ENCODE data around the gene ZFP64. TPM values are rescaled to one million over a fixed set of nuclear protein-coding genes. Genes with fewer than 3 reads are reported as not detected.

ZFP64 gene
- total RNA-seq, 6 experiments from 2014 or later = 23.0 to 24.3 (median 23.8) TPM

DNA sequence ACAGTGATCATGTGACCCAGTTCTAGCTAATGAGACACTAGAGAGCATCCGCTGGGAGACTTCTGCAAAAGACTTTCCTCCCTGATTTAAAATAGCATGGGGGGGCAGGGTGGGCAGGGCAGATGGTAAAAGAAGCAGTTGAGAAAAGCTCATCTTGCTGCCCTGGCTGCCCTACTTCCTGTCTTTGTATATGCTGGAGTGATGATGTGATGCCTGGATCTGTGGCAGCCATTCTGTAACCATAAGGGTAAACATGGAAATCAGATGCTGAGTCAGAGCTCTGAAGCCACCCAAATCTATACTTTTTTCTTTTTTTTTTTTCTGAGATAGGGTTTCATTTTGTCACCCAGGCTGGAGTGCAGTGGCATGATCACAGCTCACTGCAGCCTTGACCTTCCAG lies 25.4 kb downstream of the ZFP64 start:
- no peaks in the 10 kb centered on the region for H3K27me3 Mint-ChIP-seq (ENCODE audit: insufficient read depth)
- TF ChIP-seq, protein P1, sequence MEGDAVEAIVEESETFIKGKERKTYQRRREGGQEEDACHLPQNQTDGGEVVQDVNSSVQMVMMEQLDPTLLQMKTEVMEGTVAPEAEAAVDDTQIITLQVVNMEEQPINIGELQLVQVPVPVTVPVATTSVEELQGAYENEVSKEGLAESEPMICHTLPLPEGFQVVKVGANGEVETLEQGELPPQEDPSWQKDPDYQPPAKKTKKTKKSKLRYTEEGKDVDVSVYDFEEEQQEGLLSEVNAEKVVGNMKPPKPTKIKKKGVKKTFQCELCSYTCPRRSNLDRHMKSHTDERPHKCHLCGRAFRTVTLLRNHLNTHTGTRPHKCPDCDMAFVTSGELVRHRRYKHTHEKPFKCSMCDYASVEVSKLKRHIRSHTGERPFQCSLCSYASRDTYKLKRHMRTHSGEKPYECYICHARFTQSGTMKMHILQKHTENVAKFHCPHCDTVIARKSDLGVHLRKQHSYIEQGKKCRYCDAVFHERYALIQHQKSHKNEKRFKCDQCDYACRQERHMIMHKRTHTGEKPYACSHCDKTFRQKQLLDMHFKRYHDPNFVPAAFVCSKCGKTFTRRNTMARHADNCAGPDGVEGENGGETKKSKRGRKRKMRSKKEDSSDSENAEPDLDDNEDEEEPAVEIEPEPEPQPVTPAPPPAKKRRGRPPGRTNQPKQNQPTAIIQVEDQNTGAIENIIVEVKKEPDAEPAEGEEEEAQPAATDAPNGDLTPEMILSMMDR (IDR thresholded peaks at IDR 0.05) = no peak
- H3K4me3 Mint-ChIP-seq = no peak overlapping the region
- H3K36me3 Mint-ChIP-seq (ENCODE audit: low read depth) = peaks cover 31% of the 10 kb centered on the region
- no peaks in the 10 kb centered on the region for H3K9me3 Mint-ChIP-seq
- no peaks in the 10 kb centered on the region for H3K4me1 Mint-ChIP-seq (ENCODE audit: low read depth)
- no peak overlapping the region for H3K27ac Mint-ChIP-seq
- no peak for DNase-seq

DNA sequence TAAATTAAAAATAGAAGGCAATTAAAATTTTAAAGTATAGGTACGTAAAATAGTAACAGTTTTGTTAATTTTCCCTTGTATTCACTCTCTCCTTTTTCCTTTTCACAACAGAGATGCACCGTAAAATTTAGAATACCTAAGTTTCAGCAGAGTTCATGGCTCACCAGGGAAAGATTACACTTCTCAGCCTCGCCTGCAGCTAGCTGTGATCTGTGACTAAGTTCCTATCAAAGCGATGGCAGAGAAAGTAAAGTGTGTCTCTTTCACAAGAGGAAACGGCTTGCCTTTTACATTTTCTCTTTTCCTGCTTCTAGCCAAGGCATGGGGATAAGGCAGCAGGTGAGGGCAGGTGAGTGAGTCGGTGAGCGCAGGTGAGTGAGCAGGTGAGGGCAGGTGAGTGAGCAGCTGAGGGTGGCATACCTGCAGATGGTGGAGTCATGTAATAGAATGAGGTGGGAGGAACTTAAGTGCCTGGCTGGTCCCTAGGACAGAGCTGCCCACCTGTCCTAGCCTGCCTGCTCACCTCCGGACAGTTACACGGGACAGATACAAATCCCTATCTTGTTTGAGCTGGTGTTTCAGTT lies 30.9 kb downstream of the ZFP64 start:
- Mint-ChIP-seq H3K4me3 (no peak overlapping the region), H3K9me3 (peaks cover 25% of the 10 kb centered on the region), H3K4me1 (ENCODE audit: low read depth) (no peaks in the 10 kb centered on the region), H3K27ac (no peak overlapping the region), H3K36me3 (ENCODE audit: low read depth) (peaks cover 65% of the 10 kb centered on the region), H3K27me3 (ENCODE audit: insufficient read depth) (no peaks in the 10 kb centered on the region; the same call in 1 of the 2 replicates)
- no peak for DNase-seq
- TF ChIP-seq, protein P1 (IDR thresholded peaks at IDR 0.05) = no peak

DNA sequence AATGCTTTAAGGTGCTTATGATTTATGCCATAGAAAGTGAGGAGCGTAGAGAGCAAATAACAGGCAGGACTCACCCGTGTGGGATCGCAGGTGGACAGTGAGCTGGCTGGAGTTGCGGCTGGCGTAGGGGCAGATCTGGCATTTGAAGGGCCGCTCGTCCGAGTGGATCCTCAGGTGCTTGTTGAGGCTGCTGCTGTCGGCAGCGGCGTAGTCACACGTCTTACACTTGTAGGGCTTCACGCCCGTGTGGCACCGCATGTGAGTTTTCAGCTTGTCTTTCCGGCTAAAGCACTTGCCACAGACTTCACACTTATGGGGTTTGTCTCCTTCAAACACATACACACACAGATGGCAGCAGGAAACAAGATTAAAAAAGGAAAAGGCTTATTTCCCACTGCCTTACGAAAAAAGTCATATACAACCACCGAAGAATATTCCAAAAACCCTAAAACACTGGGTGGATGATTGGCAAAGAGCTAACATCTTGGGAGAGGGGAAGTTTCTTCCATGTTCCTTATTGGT lies 31.5 kb downstream of the ZFP64 start:
- Mint-ChIP-seq H3K27me3 (ENCODE audit: insufficient read depth) (no peaks in the 10 kb centered on the region; the same call in 1 of the 2 replicates), H3K4me3 (no peak overlapping the region), H3K9me3 (peaks cover 25% of the 10 kb centered on the region), H3K36me3 (ENCODE audit: low read depth) (peaks cover 59% of the 10 kb centered on the region), H3K4me1 (ENCODE audit: low read depth) (no peaks in the 10 kb centered on the region), H3K27ac (no peak overlapping the region; the same call in 1 of the 2 replicates)
- DNase-seq = no peak
- TF ChIP-seq, protein P1 (IDR thresholded peaks at IDR 0.05) = no peak

DNA sequence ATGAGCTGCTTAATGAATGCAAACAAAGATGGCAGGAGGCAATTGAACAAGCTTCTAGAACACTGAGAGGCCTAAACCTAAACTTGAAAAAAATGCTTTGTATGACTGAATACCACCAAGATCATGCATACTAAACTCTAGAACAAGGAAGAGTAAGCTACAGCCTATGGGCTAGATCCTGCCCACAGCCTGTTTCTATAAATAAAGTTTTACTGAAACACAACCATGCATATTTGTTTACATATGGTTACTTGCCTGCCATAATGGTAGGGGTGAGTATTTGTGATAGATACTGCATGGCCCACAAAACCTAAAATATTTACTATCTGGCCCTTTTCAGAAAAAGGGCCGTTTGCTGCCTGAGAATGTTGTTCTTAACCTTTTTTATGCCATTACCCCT lies 37.0 kb downstream of the ZFP64 start:
- Mint-ChIP-seq H3K27ac (no peak overlapping the region), H3K27me3 (ENCODE audit: insufficient read depth) (peaks cover 3% of the 10 kb centered on the region), H3K36me3 (ENCODE audit: low read depth) (peaks cover 37% of the 10 kb centered on the region), H3K4me1 (ENCODE audit: low read depth) (0 out of 2 replicates have a peak, but pooled peaks cover 4% of the 10 kb centered on the region), H3K9me3 (peaks cover 18% of the 10 kb centered on the region), H3K4me3 (no peak overlapping the region)
- no peak for DNase-seq
- TF ChIP-seq, protein P1 (IDR thresholded peaks at IDR 0.05) = no peak

DNA sequence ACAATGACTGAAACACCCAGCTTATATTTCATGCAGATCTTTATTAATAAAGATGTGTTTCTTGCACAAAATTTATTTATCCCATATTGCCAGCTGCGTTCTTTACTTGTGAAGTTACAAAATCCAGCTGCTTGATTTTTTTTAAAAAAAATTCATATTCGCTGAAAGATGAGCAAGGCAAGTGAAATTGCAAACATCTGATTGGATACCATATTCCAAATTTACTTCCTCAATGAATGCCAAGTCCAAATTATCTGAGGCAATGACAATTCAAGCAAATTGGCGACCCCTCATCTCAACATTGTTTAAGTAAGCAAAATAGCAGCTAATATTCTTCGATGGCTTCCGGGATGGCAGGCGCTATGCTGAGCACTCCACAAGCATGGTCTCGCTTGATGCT lies 37.7 kb downstream of the ZFP64 start:
- peaks cover 30% of the 10 kb centered on the region for H3K36me3 Mint-ChIP-seq (ENCODE audit: low read depth)
- DNase-seq = no peak
- H3K9me3 Mint-ChIP-seq = peaks cover 12% of the 10 kb centered on the region
- H3K4me1 Mint-ChIP-seq (ENCODE audit: low read depth) = 0 out of 2 replicates have a peak, but pooled peaks cover 4% of the 10 kb centered on the region
- no peak overlapping the region for H3K27ac Mint-ChIP-seq
- H3K27me3 Mint-ChIP-seq (ENCODE audit: insufficient read depth) = peaks cover 3% of the 10 kb centered on the region
- no peak overlapping the region for H3K4me3 Mint-ChIP-seq
- TF ChIP-seq, protein P1 (IDR thresholded peaks at IDR 0.05) = no peak

Data from HFFc6 (cell line).